ENCODE data around the gene ZRANB1.
A peak's percentile ranks its signal among the peaks of the same experiment; 100 is the strongest.
"Not testable (repeated sequence)": the region's sequence is repeated elsewhere in the genome, so short reads cannot be mapped to it uniquely, and the experiment has no call there.

Gene ZRANB1

GRCh38 chr10:124941823-124942222, at the start of gene ZRANB1:
TSS of gene ZRANB1 (plus strand) at chr10:124942123. CDS start at chr10:124942494, 371 bp downstream.
- no peak for DNase-seq (ENCODE audit: low spot score)

- no peak for DNase-seq (ENCODE audit: low spot score)
Observed at GRCh38 chr10:124892905-124893304, 49.0 kb upstream of the ZRANB1 start.

- DNase-seq (ENCODE audit: low spot score) = no peak
Observed at GRCh38 chr10:124894569-124895215, 47.2 kb upstream of the ZRANB1 start.

- peak; percentile 55 for DNase-seq (ENCODE audit: low spot score)
Observed at GRCh38 chr10:124896751-124897150, 45.2 kb upstream of the ZRANB1 start.

GRCh38 chr10:124898471-124898870, 43.5 kb upstream of the ZRANB1 start:
- DNase-seq (ENCODE audit: low spot score) = no peak

- DNase-seq (ENCODE audit: low spot score) = no peak
Observed at GRCh38 chr10:124899151-124899550, 42.8 kb upstream of the ZRANB1 start.

- DNase-seq (ENCODE audit: low spot score) = no peak
Observed at GRCh38 chr10:124902462-124902861, 39.5 kb upstream of the ZRANB1 start.

GRCh38 chr10:124903111-124903510, 38.8 kb upstream of the ZRANB1 start:
- DNase-seq (ENCODE audit: low spot score) = no peak

- DNase-seq (ENCODE audit: low spot score) = no peak
Observed at GRCh38 chr10:124904796-124905195, 37.1 kb upstream of the ZRANB1 start.

GRCh38 chr10:124906551-124907001, 35.3 kb upstream of the ZRANB1 start:
- DNase-seq (ENCODE audit: low spot score) = no peak

GRCh38 chr10:124909563-124909962, 32.4 kb upstream of the ZRANB1 start:
- no peak for DNase-seq (ENCODE audit: low spot score)

GRCh38 chr10:124911124-124912067, 30.5 kb upstream of the ZRANB1 start:
- DNase-seq (ENCODE audit: low spot score) = no peak

GRCh38 chr10:124912101-124912886, 29.6 kb upstream of the ZRANB1 start:
- DNase-seq (ENCODE audit: low spot score) = no peak

- DNase-seq (ENCODE audit: low spot score) = no peak
Observed at GRCh38 chr10:124913167-124913566, 28.8 kb upstream of the ZRANB1 start.

GRCh38 chr10:124914398-124914797, 27.5 kb upstream of the ZRANB1 start:
- DNase-seq (ENCODE audit: low spot score) = not testable (repeated sequence)

GRCh38 chr10:124916098-124916584, 25.8 kb upstream of the ZRANB1 start:
- no peak for DNase-seq (ENCODE audit: low spot score)

GRCh38 chr10:124916585-124917427, 25.1 kb upstream of the ZRANB1 start:
- DNase-seq (ENCODE audit: low spot score) = peak; percentile 96

- peak; percentile 39 for DNase-seq (ENCODE audit: low spot score)
Observed at GRCh38 chr10:124917428-124918190, 24.3 kb upstream of the ZRANB1 start.

GRCh38 chr10:124918191-124918830, 23.6 kb upstream of the ZRANB1 start:
- no peak for DNase-seq (ENCODE audit: low spot score)

- no peak for DNase-seq (ENCODE audit: low spot score)
Observed at GRCh38 chr10:124918906-124919305, 23.0 kb upstream of the ZRANB1 start.
